HG03175 (cell line): ENCODE data around the gene TMC1.
"Not testable (repeated sequence)": the region's sequence is repeated elsewhere in the genome, so short reads cannot be mapped to it uniquely, and the experiment has no call there.

Experiments
- ATAC-seq: cut with Tn5 transposase; IDR thresholded peaks from one replicate; pipeline ENCODE4 v1.9.1; 2021; ENCODE audit warnings: mild to moderate bottlenecking, moderate library complexity; ENCODE audit not compliant: unreplicated experiment

Gene TMC1

GRCh38 chr9:72524820-72525540 lies 3.6 kb downstream of the TMC1 start:
- ATAC-seq: peak; percentile 20

- peak; percentile 82 for ATAC-seq
Observed at GRCh38 chr9:72526901-72527800, 5.7 kb downstream of the TMC1 start.

GRCh38 chr9:72527801-72528195 lies 6.4 kb downstream of the TMC1 start:
- ATAC-seq: no peak

GRCh38 chr9:72529531-72529930 lies 8.1 kb downstream of the TMC1 start:
- ATAC-seq: no peak

- ATAC-seq: no peak
Observed at GRCh38 chr9:72533322-72533721, 11.9 kb downstream of the TMC1 start.

GRCh38 chr9:72534931-72535330 lies 13.5 kb downstream of the TMC1 start:
- no peak for ATAC-seq

- ATAC-seq: no peak
Observed at GRCh38 chr9:72537011-72537545, 15.7 kb downstream of the TMC1 start.

GRCh38 chr9:72537671-72538070 lies 16.3 kb downstream of the TMC1 start:
- no peak for ATAC-seq

- ATAC-seq: no peak
Observed at GRCh38 chr9:72538921-72539702, 17.7 kb downstream of the TMC1 start.

GRCh38 chr9:72539824-72540347 lies 18.5 kb downstream of the TMC1 start:
- no peak for ATAC-seq

- no peak for ATAC-seq
Observed at GRCh38 chr9:72540348-72540873, 19.0 kb downstream of the TMC1 start.

GRCh38 chr9:72542537-72542833 lies 21.1 kb downstream of the TMC1 start:
- not testable (repeated sequence) for ATAC-seq

- no peak for ATAC-seq
Observed at GRCh38 chr9:72542917-72543316, 21.5 kb downstream of the TMC1 start.

GRCh38 chr9:72551306-72551705 lies 29.9 kb downstream of the TMC1 start:
- ATAC-seq: no peak

GRCh38 chr9:72552356-72552755 lies 30.9 kb downstream of the TMC1 start:
- ATAC-seq: no peak

GRCh38 chr9:72554221-72554641 lies 32.8 kb downstream of the TMC1 start:
- no peak for ATAC-seq

- no peak for ATAC-seq
Observed at GRCh38 chr9:72557549-72557948, 36.1 kb downstream of the TMC1 start.

GRCh38 chr9:72560086-72560485 lies 38.7 kb downstream of the TMC1 start:
- ATAC-seq: no peak

GRCh38 chr9:72563806-72564205 lies 42.4 kb downstream of the TMC1 start:
- no peak for ATAC-seq

GRCh38 chr9:72564479-72565281 lies 43.3 kb downstream of the TMC1 start:
- ATAC-seq: peak; percentile 73
